HG03066 (cell line): Measurements from ENCODE around the gene QPCTL.

ENCODE experiments used
- ATAC-seq: cut with Tn5 transposase; IDR thresholded peaks from one replicate; pipeline ENCODE4 v1.9.1; 2021; ENCODE audit warnings: low read depth; ENCODE audit not compliant: unreplicated experiment

Gene QPCTL

DNA sequence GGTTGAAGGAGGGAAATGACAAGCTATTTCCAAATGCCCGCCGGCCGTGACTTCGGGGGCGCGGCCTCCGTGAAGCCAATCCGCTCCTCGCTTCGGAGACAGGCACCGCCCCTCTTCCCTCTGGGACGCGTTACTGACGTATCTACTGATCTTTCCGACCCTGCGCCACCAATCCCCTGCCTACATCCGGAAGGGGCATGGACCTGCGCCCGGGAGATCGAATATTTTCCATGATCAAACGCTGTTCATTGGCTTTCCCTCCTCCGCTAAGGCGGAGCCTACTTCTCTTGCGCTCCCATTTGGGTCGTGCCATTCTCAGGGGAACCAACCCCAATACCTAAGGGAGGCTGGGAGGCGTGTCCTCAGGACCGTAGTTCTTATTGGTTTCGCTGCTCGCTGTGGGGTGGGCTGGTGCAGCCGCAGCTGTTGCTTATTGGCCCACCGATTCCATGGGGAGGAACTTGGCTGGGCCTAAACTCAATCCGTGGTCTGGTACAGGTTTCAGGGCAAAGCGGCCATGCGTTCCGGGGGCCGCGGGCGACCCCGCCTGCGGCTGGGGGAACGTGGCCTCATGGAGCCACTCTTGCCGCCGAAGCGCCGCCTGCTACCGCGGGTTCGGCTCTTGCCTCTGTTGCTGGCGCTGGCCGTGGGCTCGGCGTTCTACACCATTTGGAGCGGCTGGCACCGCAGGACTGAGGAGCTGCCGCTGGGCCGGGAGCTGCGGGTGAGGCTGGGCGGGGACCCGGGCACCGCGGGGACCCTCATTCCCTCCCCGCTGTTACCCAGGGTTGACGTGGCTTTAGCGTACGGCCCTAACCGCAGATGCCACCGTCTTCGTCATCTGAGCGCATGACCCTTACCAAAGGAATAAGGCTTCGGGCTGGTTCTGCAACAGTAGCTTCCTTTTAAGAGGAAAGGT is at the start of gene QPCTL:
Gene QPCTL, plus strand, starts transcription at position 480 of the 919 bp plus-strand sequence. Its CDS starts 38 bp downstream, at position 518.
- peak; percentile 75 for ATAC-seq

GRCh38 chr19:45643024-45643926 is 49.2 kb upstream of the QPCTL start:
- ATAC-seq: no peak

DNA sequence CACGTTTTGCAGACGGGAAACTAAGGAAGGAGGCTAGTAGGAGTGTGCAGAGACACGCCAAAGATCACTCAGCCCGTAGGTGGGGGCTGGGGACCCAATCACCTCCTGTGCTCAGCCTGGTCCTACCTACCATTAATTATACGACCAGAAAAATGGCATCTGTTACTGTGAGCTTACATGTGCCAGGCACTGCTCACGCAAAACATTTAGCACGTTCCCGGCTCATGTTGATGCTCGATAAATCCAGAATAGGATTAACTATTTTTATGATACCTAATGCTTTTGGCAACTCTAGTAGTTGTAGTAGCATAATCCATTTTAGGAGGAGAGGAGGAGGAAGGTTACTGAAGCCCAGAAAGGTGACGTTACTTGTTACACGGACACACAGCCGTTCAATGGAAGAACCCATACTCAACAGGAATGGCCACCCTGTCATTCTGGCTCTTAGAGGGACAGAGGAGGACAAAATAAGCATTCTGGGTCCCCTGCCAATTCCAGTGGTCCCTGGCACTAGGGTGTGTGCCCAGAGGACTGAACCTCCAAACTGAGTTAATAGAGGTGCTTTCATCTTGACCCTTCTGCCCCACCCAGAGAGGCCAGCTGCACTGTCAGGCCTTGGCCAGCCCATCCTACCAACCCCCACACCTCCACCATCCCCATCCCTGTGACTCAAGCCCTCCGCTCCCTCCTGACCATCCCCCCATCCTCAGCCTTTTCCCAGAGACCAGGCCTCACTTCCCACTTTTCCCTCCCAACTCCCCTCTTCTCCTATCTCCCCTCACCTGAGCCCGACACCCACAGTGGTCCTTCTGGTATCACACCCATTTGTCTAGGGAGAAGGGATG is 48.3 kb upstream of the QPCTL start:
- no peak for ATAC-seq

DNA sequence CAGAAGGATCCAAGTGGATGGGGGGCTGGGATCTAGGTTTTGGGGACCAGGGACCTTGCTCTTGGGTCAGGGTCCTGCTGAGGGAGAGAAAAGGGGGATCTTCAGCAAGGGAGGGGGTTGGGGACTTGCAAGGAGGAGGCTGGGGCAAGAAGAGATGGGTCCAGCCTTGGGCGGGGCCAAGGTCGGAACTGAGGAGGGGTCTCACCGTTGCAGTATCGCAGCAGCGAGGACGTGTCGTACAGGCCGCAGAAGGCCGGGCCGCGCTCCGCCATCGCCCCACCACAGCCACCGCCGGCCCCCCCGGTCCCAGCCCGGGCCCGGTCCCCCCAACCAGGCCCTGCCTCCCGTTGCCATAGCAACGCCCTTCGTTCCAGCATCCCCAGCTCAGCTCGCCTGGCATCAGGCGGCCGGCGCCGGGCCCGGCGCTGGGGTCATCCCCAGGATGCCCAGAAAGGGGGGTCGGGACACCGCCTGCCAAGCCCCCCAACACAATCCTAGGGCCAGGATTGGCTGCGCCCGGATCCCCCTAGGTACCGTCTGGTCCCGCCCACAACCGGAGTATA is 47.3 kb upstream of the QPCTL start:
- ATAC-seq: no peak

DNA sequence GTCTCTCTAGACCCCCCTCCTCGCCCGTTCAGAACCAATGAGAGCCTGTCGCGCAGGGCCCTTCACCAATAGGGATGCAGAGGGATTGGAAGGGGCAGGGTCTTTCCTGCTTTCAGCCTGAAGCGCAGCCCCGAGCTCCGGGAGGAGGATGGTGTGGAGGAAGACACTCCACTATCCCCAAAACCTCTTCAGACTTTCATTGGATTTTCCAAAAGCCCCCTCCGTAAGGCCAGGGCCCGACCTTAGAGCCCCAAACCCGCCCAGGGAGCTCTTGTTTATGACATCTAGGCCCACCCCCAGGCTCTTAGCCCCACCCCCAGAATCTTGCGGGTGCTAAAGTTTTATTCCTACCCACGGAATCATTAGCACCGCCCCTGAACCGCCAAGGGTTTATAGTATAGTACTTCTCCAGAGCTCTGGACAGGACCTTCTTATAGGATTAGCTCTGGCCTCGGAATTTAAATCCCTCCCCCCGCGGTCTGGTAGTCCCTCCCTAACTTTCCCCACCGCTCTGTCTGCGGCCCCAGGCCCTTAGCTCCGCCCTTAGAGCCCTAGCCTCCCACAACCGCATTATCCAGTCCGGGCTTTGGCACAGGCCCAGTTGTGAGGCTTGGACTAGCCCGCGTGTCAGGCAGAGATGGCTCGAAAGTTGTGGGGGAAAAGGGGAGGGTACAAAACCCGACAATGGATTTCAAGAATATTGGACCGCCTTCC is 46.7 kb upstream of the QPCTL start:
- ATAC-seq: peak; percentile 32

GRCh38 chr19:45646345-45646698 is 46.1 kb upstream of the QPCTL start:
- ATAC-seq: no peak

DNA sequence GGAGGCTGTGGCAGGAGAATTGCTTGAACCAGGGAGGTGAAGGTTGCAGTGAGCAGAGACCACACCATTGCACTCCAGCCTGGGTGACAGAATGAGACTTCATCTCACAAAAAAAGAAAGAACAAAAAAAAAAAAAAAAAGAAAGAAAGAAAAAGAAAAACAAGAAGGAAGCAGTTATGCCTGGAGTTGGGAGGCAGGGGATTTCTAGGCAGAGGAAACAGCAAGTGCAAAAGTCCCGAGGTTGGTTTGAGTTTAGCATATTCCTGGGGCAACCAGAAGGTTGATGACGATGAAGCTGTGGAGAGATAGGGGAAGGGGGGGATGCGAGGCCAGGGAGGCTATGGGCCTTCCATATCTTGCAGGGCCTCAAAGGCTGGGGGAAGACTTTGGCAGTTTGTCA is 41.7 kb upstream of the QPCTL start:
- no peak for ATAC-seq

DNA sequence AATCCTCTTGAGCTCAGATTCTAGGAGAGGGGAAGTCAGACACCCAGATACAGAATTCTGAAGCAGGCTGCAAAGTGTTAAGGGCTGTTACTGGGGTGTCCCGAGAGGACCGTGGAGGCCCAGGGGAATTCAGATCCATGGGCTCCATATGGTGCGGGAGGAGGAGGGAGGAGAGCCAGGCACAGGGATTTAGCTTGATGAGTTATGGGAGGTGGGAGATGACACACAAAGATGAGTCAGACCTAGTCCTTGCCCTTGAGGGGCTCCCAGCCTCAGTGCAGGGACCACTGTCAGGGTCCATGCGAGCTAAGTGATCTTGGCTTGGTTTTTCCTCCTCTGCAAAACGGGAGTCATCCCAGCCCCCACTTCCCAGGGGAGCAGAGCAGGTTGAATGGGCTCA is 38.8 kb upstream of the QPCTL start:
- no peak for ATAC-seq

GRCh38 chr19:45655073-45655472 is 37.4 kb upstream of the QPCTL start:
- ATAC-seq: no peak

- ATAC-seq: no peak
These were observed 34.8 kb upstream of the QPCTL start for GRCh38 chr19:45657520-45658167.

- no peak for ATAC-seq
These were observed 33.3 kb upstream of the QPCTL start for GRCh38 chr19:45659096-45659729.

DNA sequence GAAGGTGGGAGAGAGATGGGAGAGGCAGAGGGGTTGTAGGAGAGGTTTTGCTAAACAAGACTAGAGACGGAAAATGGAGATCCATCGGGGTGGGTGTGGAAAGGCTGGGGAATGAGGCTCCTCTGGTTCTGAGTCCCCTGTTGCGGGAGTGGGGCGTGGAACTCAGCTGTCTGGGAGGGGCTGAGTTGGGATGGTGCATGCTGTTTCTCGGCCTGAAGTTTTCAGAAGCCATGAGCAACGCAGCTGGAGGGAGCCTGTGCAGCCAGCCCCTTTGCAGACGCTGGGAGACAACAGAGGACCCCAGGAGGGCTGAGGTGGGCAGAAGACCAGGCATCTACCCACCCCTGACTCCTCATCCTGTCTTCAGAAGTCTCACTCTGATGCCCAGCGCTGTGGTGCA is 31.8 kb upstream of the QPCTL start:
- ATAC-seq: no peak

GRCh38 chr19:45663800-45664199 is 28.7 kb upstream of the QPCTL start:
- no peak for ATAC-seq

GRCh38 chr19:45664575-45664974 is 27.9 kb upstream of the QPCTL start:
- ATAC-seq: no peak

DNA sequence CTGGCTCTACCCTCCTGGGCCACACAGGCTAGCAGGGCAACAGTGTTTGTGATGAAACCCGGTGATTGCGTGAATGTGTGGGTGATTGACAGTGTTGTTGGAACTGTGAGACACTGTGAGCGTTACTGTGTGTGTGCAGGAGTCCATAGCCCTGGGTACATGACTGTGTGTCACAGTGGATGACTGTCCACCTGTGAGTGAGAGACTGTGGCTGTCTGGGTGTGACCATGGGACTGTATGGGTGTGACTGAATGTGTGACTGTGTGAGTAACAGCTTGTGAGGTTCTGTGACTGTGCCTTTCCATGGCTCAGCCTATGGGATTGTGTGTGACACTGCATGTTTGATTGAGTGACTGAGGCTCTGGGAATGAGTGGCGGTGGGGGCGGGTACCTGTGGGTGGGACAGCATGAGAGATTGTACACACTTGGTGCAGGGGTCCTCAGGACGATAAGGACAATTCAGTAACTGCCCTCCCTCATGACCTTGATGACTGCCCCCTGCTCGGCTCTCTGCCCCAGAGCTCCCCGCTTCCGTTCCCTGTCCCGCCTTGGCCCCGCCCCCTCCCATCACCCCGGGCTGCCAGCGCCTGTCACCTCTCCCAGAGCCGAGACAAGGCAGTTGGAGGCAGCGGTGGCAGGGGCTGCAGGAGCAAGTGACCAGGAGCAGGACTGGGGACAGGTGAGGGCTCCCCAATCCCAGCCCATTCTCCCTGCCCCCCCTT is 24.7 kb upstream of the QPCTL start, which contains the start of gene GIPR:
Gene GIPR, plus strand, starts transcription at position 602 of the 722 bp plus-strand sequence. CDS start 1,300 bp downstream, outside the sequence.
- ATAC-seq: no peak

DNA sequence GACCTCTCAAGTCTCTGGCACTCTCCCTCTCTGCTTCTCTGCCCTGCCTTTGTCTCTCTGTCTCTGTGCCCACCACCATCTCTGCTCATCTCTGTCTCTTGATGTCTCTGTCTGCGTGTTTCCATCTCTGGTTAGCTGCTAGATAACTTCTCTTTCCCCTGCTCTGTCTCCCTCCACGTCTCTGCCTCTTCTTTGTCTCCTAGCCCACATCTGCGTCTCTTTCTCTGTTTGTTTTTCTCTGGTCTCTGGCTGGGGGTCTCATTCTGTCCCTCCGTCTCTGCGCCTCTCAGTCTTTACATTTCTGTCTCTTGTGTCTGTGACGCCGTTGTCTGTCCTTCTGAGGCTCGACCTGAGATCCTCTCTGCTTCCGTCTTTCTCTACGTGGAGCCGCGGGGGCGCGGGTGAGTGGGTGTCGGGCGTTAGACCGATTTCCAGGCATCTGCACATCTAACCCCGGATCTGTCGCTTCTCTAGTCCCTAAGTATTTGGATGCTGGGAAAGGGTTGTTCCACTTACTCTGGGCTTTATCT is 24.1 kb upstream of the QPCTL start:
- no peak for ATAC-seq

GRCh38 chr19:45670670-45671453 is 21.6 kb upstream of the QPCTL start:
- ATAC-seq: no peak
